Left renal pelvis (tissue), 4 donors: Measurements from ENCODE around the gene ORC1. TPM values are rescaled to one million over a fixed set of nuclear protein-coding genes. Genes with fewer than 3 reads are reported as not detected.
A peak's percentile ranks its signal among the peaks of the same experiment; 100 is the strongest.
"Not testable (repeated sequence)": the region's sequence is repeated elsewhere in the genome, so short reads cannot be mapped to it uniquely, and the experiment has no call there.

Experiments used
- DNase-seq, 4 donors: peaks; one replicate each; pipeline ENCODE4 v3.0.0-alpha.2; 2013; ENCODE audit warnings: low read depth in 4 of 4, low spot score in 3 of 4
- polyA plus RNA-seq, 4 donors: library from polyadenylated mRNA; unstranded; fragments of 120-200 nt; gene quantifications; one replicate each; pipeline ENCODE4 v1.2.1, GENCODE V29; 2013; ENCODE audit not compliant: insufficient read length in 4 of 4

Gene ORC1
- polyA plus RNA-seq, 4 donors = 4.2 to 8.2 (median 7.2) TPM

- no peak for DNase-seq
Measured at GRCh38 chr1:52393174-52393573, 11.0 kb downstream of the ORC1 start.

DNA sequence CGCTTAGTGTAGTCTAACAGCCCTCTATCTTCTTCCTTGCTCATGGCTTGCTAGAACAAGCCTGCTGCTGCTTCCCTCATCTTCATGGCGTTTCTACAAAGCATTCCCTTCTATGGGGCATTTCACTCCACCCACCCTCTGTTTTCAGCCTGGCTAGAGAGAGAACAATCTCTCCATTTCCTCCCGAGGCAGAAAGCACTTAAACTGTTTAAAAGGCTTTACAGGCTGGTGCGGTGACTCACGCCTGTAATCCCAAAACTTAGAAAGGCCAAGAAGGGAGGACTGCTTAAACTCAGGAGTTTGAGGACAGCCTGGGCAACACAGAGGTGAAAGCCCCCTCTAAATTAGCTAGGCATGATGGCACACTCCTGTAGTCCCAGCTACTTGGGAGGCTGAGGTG is 17.8 kb downstream of the ORC1 start:
- DNase-seq = no peak

- DNase-seq = no peak
Measured at GRCh38 chr1:52385376-52385775, 18.8 kb downstream of the ORC1 start.

GRCh38 chr1:52369851-52370250 is 34.4 kb downstream of the ORC1 start:
- not testable (repeated sequence) for DNase-seq

- peak in 1 of 4 donors; percentile 27 for DNase-seq
Measured at GRCh38 chr1:52368383-52369172, 35.6 kb downstream of the ORC1 start.

DNA sequence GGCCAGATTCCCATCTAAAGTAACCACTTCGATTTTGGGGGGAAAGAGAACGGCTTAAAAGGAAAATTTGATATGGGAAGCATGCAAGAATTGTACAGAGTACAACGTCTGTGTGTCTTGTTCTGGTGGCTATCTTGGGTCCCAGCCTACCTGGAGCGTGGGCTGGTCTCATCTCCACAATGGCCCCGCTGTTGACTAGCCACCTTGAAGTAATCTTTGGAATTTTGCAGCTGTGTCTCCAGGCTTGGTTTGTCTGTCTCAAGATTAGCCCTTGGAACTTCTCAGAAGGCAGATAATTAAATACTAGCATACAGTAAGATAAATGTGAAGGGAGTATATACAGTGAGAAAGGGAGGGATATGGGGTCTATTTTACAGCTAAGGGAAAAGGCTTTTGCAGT is 37.0 kb downstream of the ORC1 start:
- DNase-seq = no peak

DNA sequence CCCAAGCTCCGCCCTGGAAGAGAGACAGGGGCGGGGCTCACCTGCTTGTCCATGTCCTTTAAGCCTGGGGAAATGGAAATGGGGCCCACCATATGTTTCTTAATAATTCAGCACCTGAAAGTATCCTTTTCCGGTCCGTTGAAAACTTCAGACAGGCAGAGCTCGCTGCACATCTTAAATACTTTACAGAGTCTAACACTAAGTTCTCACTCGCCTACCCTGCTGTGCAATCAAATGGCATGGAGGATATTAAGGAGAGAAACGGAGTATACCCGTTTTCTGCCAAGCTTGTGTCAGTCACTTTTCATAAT is 37.8 kb downstream of the ORC1 start:
- DNase-seq = no peak

GRCh38 chr1:52365746-52366516 is 38.3 kb downstream of the ORC1 start, which contains the start of gene CC2D1B:
CC2D1B (minus strand) TSS chr1:52366205; CDS start chr1:52364620, 1,585 bp downstream.
- DNase-seq = peak; percentile 93 to 94 (median 94)

DNA sequence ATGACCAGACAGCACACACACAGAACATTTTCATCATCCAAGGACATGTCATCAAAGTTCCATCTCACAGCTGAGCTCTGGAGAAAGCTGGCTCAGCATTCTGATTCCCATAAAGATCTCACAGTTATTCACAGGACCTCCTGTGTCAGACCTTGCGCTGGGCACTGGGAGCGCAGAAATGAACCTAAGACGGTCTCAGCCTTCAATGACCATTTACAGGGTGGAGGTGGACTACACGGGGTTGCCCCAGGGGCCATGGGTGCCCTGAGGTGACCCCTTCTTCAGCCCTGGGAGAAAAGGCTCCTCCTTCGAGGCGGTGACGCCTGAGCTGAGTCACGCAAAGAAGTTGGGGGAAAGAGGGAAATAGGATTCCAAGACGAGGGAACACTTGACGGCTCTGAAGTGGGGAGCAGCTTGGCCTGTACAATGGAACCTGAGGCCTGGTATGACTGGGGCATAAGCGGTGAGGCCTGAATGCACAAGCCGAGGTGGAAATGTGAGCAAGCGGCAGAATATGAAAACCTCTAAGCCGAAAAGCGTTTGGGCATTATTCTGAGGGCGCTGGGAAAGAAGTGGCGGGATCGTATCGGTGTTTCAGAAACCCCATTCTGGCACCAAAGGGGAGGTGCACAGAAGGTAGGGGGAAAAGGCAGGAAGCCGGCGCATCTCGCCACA is 39.0 kb downstream of the ORC1 start:
- DNase-seq = no peak

GRCh38 chr1:52364235-52364839 is 39.9 kb downstream of the ORC1 start:
- no peak for DNase-seq

- no peak for DNase-seq
Measured at GRCh38 chr1:52360595-52360968, 43.6 kb downstream of the ORC1 start.

DNA sequence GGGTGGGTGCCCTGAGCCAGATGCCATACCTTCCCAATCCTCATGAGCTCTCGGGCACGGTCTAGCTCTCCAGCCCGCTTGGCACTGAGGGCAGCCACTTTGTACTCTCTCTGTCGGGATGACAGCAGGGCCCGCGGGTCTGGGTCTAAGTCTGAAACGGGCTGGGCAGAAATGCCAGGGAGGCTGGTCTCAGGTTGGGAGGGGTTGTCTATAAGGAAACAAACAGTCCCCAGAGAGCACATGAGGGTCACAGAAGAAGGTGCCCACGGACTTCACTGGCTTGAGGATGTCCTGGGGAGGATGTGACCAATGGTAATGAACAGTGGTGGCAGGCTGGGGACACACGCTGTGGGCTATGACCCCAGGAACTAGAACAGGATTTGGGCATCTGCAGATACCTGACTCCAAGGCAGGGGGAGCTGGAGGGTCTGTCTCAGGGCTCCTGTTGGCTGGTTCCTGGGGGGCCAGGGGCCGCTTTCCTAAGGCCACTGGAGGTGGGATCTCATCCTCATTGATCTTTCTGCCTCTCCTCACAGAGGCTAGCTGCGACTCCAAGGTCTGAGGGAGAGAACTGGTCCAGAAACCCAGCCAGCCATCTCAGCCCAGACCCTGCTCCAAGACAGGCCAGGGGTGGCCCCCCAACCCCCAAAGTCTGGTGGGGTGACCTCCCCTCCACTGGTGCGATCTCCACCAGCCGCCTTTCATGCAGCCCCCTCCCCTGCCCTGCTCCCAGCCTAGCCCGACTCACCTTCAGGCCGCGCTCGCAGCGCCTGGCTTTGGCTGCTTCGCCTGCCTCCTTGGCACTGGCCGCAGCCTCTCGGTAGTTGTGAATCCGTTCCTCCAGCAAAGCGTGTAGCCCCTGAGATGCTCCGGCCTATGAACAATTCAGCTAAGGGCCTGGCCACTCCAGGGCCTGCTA is 44.3 kb downstream of the ORC1 start:
- no peak for DNase-seq

DNA sequence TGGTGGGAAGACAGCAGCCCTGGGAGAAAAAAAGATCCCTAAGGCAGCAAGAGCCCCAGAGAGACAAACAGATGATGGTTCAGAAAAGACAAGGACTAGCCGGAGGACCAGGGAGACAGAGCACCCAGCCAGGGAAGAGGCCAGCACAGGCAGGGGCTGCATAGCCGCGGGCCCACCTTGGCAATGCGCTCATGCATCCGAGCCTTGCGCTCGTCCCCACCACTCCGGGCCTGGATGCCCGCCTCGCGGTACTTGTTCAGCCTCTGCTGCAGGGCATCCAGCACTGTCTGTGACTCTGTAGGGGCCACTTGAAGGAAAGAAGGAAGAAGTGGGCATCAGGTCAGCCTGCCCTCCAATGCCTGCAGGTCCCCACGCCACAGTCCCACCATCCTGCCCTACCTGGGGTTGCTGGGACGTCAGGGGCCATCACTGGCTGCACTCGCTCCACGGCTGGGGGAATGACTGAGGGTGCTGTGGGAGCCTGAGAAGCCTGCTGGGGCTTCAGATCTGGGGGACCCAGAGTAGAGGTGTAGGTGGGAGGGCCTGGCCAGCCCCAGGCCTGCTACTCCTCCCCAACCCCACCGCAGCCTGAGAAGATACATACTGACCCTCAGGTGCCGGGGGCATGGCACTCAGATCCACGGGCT is 45.2 kb downstream of the ORC1 start:
- no peak for DNase-seq

GRCh38 chr1:52357397-52357796 is 46.8 kb downstream of the ORC1 start:
- no peak for DNase-seq

DNA sequence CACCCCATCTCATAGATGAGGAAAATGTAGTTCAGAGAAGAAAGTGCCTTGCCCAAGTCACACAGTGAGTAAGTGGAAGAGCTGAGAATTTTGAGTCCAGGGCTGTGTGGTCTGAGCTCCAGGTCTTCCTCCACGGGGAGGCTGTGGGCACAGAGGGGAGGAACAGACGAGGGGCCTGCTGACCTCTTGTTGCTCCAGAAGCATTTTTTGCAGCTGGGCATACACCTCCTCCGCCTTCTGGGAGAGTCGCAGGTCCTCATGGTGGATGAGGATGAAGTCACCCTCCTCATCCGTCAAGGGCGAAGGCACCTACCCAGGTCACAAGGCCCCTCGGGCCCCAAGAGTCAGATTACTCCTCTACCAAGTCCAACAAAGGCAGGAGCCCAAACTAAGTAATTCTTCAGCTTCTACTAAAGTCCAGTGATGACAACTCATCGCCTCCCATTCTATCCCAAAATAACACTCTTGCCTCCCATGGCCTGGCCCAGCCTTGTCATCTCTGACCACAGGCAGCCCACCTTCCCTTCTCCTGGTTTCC is 47.3 kb downstream of the ORC1 start:
- no peak for DNase-seq

DNA sequence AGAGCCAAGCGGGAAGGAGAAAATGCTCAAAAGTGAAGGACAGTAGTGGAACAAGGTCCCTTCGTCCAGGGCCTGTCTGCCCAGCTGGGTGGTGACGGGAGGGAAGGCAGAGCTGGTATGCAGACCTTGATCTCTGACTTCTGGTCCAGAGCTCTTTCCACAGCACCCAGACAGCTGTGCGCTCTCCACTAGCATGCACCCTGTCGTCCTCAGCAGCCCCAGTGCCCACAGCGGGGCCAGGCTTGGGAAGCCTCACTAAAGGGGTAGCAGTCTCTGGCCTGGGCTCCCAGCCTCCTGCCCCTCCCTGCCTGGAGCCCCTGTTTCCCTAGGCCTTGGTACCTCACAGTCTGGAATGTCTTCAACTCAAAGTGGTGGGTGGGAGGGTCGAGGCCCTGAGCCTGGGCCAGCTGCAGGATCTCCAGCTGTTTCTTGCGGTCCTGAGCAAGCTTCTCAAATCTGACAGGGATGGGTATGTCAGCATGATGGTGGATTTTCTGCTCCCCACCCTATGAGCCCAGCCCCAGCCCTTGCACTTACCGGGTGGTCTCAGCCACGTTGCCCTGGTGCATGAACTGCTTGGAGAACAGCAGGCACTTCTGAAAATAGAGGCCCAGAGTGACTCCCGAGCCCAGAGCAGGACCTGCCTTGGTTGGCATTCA is 48.2 kb downstream of the ORC1 start:
- DNase-seq = no peak

- DNase-seq = no peak
Measured at GRCh38 chr1:52355436-52355835, 48.8 kb downstream of the ORC1 start.

DNA sequence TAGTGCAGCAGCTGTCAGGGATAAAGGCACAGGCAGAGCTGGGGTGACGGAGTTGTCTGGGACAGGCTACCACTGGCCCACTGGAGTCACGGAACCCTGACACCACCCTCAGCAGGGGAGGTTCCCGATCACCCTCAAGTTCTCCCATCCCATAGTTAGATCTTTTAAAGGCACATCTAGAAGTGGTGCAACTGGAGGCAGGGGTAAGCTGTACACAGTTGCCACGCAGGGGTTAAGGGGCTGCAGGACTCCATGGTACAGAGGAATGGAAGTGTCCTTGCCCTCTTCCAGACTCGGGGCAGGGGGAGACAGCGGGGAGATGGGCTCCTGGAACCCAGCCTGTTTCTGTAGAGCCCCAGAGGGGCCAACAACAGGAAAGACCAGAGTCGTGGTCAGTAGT is 51.5 kb downstream of the ORC1 start:
- no peak for DNase-seq
